ENCODE data around the gene BTBD6.

DNA sequence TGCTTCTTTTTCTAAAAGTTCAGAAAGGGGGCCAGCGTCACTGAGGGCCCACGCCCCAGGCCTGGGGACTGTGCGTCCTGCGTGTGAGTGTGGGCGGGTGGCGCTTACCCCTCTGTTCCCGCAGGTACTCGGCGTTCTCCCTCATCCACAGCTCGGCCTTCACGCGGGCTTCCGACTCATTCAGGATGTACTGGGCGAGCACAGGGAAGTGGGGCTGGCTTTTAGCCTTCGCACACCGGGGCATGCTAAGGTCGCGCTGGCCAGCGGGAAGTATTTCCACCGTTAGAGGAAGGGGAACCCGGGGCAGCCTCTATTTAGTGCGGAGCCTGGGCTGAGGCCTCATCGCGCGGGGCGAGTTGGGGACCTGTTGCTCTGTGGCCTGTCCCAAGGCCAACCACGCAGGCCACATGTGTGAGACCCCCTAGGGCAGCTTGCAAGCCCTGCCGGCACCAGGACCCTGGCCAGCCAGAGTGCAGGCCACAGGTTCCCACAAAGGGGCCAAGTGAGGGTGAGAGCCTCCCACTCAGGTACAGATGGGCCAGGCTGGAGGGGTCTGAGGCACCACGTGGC lies 29.2 kb upstream of the BTBD6 start:
- TF ChIP-seq YY1 (IDR thresholded peaks at IDR 0.05; ENCODE audit: borderline replicate concordance in 1 of 3, control insufficient read depth in 1 of 3, extremely low read depth in 1 of 3, insufficient read depth in 3 of 3, insufficient read length in 1 of 3, insufficient replicate concordance in 2 of 3, low read depth in 1 of 3, low read length in 2 of 3) (no peak), MEF2D (tag; conservative IDR thresholded peaks at IDR 0.05; ENCODE audit: low read depth) (no peak), POLR2A (conservative IDR thresholded peaks at IDR 0.05) (no peak)
- TF ChIP-seq, protein P1, sequence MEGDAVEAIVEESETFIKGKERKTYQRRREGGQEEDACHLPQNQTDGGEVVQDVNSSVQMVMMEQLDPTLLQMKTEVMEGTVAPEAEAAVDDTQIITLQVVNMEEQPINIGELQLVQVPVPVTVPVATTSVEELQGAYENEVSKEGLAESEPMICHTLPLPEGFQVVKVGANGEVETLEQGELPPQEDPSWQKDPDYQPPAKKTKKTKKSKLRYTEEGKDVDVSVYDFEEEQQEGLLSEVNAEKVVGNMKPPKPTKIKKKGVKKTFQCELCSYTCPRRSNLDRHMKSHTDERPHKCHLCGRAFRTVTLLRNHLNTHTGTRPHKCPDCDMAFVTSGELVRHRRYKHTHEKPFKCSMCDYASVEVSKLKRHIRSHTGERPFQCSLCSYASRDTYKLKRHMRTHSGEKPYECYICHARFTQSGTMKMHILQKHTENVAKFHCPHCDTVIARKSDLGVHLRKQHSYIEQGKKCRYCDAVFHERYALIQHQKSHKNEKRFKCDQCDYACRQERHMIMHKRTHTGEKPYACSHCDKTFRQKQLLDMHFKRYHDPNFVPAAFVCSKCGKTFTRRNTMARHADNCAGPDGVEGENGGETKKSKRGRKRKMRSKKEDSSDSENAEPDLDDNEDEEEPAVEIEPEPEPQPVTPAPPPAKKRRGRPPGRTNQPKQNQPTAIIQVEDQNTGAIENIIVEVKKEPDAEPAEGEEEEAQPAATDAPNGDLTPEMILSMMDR (IDR thresholded peaks at IDR 0.05 in 2 of 3, conservative IDR thresholded peaks at IDR 0.05 in 1 of 3; ENCODE audit: insufficient read depth in 2 of 3, low read depth in 1 of 3, low read length in 3 of 3): no peak
